BJ (cell line): ENCODE data around the gene INSYN1. TPM values are rescaled to one million over a fixed set of nuclear protein-coding genes. Genes with fewer than 3 reads are reported as not detected.

Experiments
- CTCF ChIA-PET: fragments of 350-600 bp; formaldehyde crosslinking; extraction: SDS; loops from one replicate; lab custom pipeline; 2021; ENCODE audit warnings: antibody characterized with exemption, inconsistent platforms; lab: Yijun Ruan, JAX
- POLR2A ChIA-PET: fragments of 300-600 bp; sonication (Branson Sonifier 250); formaldehyde crosslinking; extraction: SDS; loops from one replicate; lab custom pipeline; 2021; ENCODE audit warnings: antibody characterized with exemption; lab: Charles Lee
- DNase-seq: peaks from one replicate; pipeline ENCODE4 v3.0.0-alpha.2; 2011; ENCODE audit warnings: low read depth
- H3K27me3 ChIP-seq: 2 replicates; pipeline ENCODE4 v1.6.0; 2011; ENCODE audit warnings: low read length; ENCODE audit not compliant: control insufficient read depth, insufficient read depth
- H3K36me3 ChIP-seq: 2 replicates; pipeline ENCODE4 v1.5.1; 2011; ENCODE audit warnings: low read length; ENCODE audit not compliant: control insufficient read depth, insufficient read depth
- H3K4me3 ChIP-seq: 2 replicates; pipeline ENCODE4 v1.5.1; 2011; ENCODE audit warnings: low read depth, mild to moderate bottlenecking, control low read depth, low read length
- polyA plus RNA-seq: library from polyadenylated mRNA; depleted of rRNA; stranded (reverse); fragments of >200 nt; gene quantifications from 2 replicates; pipeline ENCODE4 v1.2.3, GENCODE V29; 2011
- TF ChIP-seq, protein P1 (sequence below): IDR thresholded peaks from 2 replicates; pipeline ENCODE4 v1.5.1; 2011; ENCODE audit warnings: low read depth, mild to moderate bottlenecking, control low read depth, inconsistent platforms, low read length, moderate library complexity; ENCODE audit not compliant: insufficient read depth

The INSYN1 gene
- polyA plus RNA-seq, 1 experiment, result 3.5 TPM

DNA sequence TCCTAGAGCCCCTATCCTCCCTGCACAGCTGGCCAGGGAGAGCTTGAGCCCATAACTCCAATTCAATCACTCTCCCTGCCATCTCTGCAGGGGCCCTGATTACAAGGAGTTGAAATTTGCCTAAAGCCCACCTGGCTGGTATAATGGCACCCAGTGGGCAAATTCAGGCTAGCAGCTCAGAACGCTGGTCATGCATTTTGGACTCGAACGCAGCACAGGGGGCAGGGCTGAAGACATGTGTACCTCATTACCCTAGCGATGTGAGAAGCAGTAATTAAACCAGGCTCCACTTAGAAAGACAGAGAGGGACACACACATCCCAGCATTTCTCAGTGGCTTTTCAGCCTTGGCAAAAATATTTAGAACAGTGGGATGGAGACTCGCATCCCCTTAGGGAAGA, 3.2 kb downstream of the INSYN1 start:
- TF ChIP-seq, protein P1, sequence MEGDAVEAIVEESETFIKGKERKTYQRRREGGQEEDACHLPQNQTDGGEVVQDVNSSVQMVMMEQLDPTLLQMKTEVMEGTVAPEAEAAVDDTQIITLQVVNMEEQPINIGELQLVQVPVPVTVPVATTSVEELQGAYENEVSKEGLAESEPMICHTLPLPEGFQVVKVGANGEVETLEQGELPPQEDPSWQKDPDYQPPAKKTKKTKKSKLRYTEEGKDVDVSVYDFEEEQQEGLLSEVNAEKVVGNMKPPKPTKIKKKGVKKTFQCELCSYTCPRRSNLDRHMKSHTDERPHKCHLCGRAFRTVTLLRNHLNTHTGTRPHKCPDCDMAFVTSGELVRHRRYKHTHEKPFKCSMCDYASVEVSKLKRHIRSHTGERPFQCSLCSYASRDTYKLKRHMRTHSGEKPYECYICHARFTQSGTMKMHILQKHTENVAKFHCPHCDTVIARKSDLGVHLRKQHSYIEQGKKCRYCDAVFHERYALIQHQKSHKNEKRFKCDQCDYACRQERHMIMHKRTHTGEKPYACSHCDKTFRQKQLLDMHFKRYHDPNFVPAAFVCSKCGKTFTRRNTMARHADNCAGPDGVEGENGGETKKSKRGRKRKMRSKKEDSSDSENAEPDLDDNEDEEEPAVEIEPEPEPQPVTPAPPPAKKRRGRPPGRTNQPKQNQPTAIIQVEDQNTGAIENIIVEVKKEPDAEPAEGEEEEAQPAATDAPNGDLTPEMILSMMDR, result no peak
- CTCF ChIA-PET, result no interaction called here
- POLR2A ChIA-PET, result no interaction called here

DNA sequence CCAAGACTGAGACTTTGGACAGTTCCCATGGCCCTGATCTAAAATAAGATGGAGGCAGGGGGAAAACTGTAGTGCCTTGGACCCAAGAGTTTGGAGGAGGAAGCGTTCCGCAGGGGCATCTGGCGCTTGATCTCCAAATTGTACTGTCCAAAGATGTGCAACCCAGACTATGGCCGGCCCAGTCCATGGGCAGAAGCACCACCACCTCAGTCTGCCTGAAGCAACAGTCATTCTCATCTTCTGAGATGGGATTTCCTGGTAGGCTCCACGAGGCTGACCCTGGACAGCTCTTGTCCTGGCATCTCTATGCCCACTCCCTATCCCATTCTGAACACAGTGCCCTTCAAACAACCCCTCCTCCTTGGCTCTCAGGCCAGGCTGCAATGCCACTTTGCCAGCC, 3.6 kb downstream of the INSYN1 start:
- no peak for DNase-seq
- Histone ChIP-seq H3K36me3 (no peaks in the 10 kb centered on the region), H3K4me3 (no peak overlapping the region), H3K27me3 (peaks cover 21% of the 10 kb centered on the region)
- TF ChIP-seq, protein P1, result no peak
- POLR2A ChIA-PET, result no interaction called here
- CTCF ChIA-PET, result interaction anchor here (0.9 kb wide), 1 partner anchor 44 kb away, joined by 3 read pairs; no protein-coding TSS in a partner anchor

More for the DNA sequence above, 3.2 kb downstream of the INSYN1 start:
- Histone ChIP-seq H3K36me3 (no peaks in the 10 kb centered on the region), H3K4me3 (no peak overlapping the region), H3K27me3 (peaks cover 21% of the 10 kb centered on the region)
- DNase-seq, result no peak

DNA sequence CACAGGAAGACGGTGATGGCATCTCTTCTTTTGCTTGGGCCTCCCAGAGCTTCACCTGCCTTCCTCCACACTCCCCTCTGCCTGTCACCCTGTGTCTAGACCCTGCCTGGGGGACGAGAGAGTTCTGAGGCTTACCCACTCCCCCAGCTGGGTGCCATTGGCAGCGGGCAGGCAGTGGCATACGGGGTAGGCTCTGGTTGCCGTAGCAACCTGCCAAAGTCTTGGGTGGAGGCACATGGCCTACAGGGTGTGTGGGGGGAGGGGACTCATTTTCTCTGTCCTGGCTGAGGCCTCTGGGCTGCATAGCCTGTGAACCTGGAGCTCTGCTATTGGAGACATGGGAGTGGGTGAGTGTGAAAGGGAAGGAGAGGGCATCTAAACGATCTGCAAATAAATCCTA, 4.4 kb downstream of the INSYN1 start:
- no peak overlapping the region for H3K4me3 ChIP-seq
- no peaks in the 10 kb centered on the region for H3K36me3 ChIP-seq
- ChIA-PET CTCF (interaction anchor here (0.9 kb wide), 1 partner anchor 43 kb away, joined by 3 read pairs; no protein-coding TSS in a partner anchor), POLR2A (no interaction called here)
- TF ChIP-seq, protein P1, result no peak
- no peak for DNase-seq
- peaks cover 20% of the 10 kb centered on the region for H3K27me3 ChIP-seq

DNA sequence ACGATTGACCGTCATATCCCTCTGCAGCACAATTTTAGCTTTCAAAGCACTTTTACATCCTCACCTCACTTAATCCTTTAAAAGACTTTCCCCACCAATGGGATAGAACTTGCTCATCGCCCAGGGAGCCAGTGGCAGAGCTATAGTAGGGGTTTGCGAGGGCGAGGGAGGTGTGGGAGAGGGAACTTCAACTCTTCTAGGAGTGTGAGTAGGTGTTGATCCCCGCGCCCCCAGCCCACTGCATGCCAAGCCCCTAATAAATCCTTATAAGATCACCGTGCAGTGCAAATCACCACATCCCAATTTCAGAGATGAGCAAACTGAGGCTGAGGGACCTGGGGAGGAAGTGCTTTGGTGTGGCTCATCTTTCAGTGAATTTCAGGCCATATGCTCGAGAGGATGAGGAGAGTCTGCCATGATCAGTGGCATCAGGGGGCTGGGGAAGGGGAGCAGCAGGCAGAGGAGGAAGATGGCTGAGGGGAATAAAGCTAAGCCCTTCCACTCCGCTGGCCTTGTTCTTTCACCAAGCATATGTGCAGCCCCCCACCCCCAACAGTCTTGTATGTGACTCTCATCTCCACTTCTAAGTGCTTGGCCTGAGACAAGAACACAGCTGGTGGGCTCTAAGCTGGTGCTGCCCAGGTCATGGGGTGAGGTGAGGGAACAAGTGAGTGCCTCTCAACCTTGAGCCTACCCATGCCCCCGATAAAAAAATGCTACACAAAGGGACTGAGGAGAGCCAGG, 5.1 kb downstream of the INSYN1 start:
- TF ChIP-seq, protein P1, result no peak
- no peak for DNase-seq
- CTCF ChIA-PET, result interaction anchor here (0.8 to 1.7 kb wide), 3 partner anchors 12 to 180 kb away, joined by 3 to 5 read pairs (median 5); no protein-coding TSS in a partner anchor
- Histone ChIP-seq H3K36me3 (no peaks in the 10 kb centered on the region), H3K27me3 (peaks cover 14% of the 10 kb centered on the region), H3K4me3 (no peak overlapping the region)
- POLR2A ChIA-PET, result no interaction called here

DNA sequence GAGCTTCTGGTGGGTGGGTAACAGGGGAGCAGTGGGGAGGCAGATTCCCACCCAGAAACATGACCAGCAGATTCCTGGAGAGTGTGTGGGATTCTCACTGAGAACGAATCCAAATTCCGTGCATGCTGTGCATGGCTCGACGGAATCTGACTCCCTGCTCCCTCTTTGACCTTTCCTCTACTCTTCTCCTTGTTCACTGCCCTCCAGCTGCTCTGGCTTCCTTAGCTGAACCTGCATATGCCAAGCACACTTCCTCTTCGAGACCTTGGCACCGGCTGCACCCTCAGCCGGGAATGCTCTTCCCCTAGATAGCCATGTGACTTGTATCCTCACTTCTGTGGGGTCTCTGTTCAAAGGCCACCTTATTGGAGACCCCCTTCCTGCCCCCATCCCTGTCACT, 6.3 kb downstream of the INSYN1 start:
- TF ChIP-seq, protein P1, result no peak
- ChIA-PET POLR2A (no interaction called here), CTCF (interaction anchor here (0.9 to 1.7 kb wide), 2 partner anchors 11 to 42 kb away, joined by 3 to 5 read pairs; no protein-coding TSS in a partner anchor)
- H3K4me3 ChIP-seq, result no peak overlapping the region
- peaks cover 14% of the 10 kb centered on the region for H3K27me3 ChIP-seq
- DNase-seq, result peak; percentile 9
- no peaks in the 10 kb centered on the region for H3K36me3 ChIP-seq
